Mucosa of descending colon (tissue), 3 donors: ENCODE results near the gene SLAMF8. TPM values are rescaled to one million over a fixed set of nuclear protein-coding genes. Genes with fewer than 3 reads are reported as not detected.

Experiments
- ATAC-seq: fragments of 200-7000 bp; cut with Tn5 transposase; one replicate; pipeline ENCODE4 v1.9.1; 2020; ENCODE audit warnings: mild to moderate bottlenecking, moderate library complexity
- DNase-seq, 3 donors: peaks; one replicate each; pipeline ENCODE4 v3.0.0-alpha.2; 2020
- H3K36me3 ChIP-seq: fragments of 200-600 bp; one replicate; pipeline ENCODE4 v1.8.0; 2021; ENCODE audit warnings: low read depth, mild to moderate bottlenecking
- H3K4me1 ChIP-seq: fragments of 200-600 bp; one replicate; pipeline ENCODE4 v1.8.0; 2021; ENCODE audit warnings: low read depth, mild to moderate bottlenecking
- H3K4me3 ChIP-seq: fragments of 200-600 bp; one replicate; pipeline ENCODE4 v1.8.0; 2021; ENCODE audit warnings: mild to moderate bottlenecking
- H3K9me3 ChIP-seq: fragments of 200-600 bp; one replicate; pipeline ENCODE4 v1.8.0; 2021; ENCODE audit warnings: mild to moderate bottlenecking
- intact Hi-C, 2 donors: fragments of 100-400 bp; cut with DNase I in 1 of 2; cut with micrococcal nuclease in 1 of 2; formaldehyde crosslinking; loops; one replicate each; pipeline versions ENCODE4 v1.11.0 to v1.11.1; 2022; cut with DNase I, micrococcal nuclease
- total RNA-seq, 3 donors: library from RNA; stranded (reverse); fragmentation: NEBNext Ultra II Directional in 2 of 3; extraction: Animal tissue kit (Norgen Biotek cat#: 25700) in 2 of 3; gene quantifications; one replicate each; pipeline versions ENCODE4 v1.2.1 to v1.2.4, GENCODE V29; 2021 to 2023
- TF ChIP-seq, protein P1 (sequence below): fragments of 200-600 bp; IDR thresholded peaks from one replicate; pipeline ENCODE4 v1.8.0; 2022; ENCODE audit warnings: antibody characterized with exemption, mild to moderate bottlenecking
- donor health status: DM: no; HTN: no; CAD: no; lungs with moderate emphysema.
- donor health status: DM: no; HTN: no; CAD: no.
- donor health status: DM: no; HTN: yes; CAD: no.

SLAMF8 gene
- total RNA-seq, 3 donors from 2014 or later: 1.7 to 8.7 (median 5.9) TPM

- DNase-seq (no peak), ATAC-seq (no peak)
- H3K4me1 ChIP-seq: peaks cover 13% of the 10 kb centered on the region
- TF ChIP-seq, protein P1, sequence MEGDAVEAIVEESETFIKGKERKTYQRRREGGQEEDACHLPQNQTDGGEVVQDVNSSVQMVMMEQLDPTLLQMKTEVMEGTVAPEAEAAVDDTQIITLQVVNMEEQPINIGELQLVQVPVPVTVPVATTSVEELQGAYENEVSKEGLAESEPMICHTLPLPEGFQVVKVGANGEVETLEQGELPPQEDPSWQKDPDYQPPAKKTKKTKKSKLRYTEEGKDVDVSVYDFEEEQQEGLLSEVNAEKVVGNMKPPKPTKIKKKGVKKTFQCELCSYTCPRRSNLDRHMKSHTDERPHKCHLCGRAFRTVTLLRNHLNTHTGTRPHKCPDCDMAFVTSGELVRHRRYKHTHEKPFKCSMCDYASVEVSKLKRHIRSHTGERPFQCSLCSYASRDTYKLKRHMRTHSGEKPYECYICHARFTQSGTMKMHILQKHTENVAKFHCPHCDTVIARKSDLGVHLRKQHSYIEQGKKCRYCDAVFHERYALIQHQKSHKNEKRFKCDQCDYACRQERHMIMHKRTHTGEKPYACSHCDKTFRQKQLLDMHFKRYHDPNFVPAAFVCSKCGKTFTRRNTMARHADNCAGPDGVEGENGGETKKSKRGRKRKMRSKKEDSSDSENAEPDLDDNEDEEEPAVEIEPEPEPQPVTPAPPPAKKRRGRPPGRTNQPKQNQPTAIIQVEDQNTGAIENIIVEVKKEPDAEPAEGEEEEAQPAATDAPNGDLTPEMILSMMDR: no peak
- intact Hi-C loops: no loop called here
- H3K4me3 ChIP-seq: no peak overlapping the region
- no peaks in the 10 kb centered on the region for H3K36me3 ChIP-seq
- no peaks in the 10 kb centered on the region for H3K9me3 ChIP-seq
Observed at GRCh38 chr1:159869607-159870006, 42.9 kb downstream of the SLAMF8 start.

DNA sequence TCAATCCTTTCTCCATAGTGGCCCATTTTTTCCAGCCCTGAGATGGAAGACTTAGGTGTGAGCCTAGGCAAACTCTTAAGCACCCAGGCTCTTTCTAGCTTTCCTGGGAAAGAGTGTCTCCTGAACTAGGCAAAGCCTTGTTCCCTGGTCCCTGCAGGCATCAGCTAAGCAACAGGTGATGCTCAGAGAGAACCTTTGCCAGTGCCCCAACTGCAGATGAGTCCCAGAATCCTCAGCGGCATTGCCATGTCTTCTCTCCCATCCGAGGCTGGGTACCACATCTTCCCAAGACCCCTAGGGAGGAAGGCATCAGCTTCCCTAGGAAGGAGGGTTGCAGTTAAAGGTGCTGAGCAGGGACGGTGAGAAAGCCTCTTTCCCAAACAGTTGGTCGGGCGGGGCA is 44.0 kb downstream of the SLAMF8 start:
- H3K4me3 ChIP-seq: no peak overlapping the region
- DNase-seq (no peak), ATAC-seq (no peak)
- H3K9me3 ChIP-seq: no peaks in the 10 kb centered on the region
- H3K4me1 ChIP-seq: peaks cover 13% of the 10 kb centered on the region
- TF ChIP-seq, protein P1: no peak
- no peaks in the 10 kb centered on the region for H3K36me3 ChIP-seq
- intact Hi-C loops: no loop called here

DNA sequence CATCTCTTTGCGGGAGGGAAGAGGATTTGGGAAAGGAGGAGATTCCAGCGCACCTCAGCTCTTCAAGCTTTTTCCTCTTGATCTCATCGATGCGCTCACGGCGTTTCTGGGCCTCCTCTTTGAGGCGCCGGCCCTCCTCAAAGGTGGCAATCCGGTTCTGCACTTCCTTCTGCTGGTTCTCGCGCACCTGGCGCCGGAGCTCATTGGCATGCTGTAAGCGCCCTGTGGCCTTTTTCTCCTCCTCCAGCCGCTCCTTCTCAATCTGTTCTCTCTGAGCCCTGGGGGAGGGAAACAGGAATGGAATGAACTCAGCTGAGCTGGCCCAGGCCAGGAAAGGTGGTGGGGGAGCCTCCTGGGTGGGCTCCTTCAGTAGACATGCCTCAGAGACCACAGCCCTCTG is 46.2 kb downstream of the SLAMF8 start:
- TF ChIP-seq, protein P1: no peak
- no peak overlapping the region for H3K4me3 ChIP-seq
- peaks cover 12% of the 10 kb centered on the region for H3K4me1 ChIP-seq
- no peaks in the 10 kb centered on the region for H3K36me3 ChIP-seq
- H3K9me3 ChIP-seq: no peaks in the 10 kb centered on the region
- DNase-seq (no peak), ATAC-seq (no peak)
- intact Hi-C loops: no loop called here

GRCh38 chr1:159873530-159874143 is 47.0 kb downstream of the SLAMF8 start:
- no peak for DNase-seq
- no peak for ATAC-seq
- intact Hi-C loops: no loop called here
- H3K9me3 ChIP-seq: no peaks in the 10 kb centered on the region
- H3K4me3 ChIP-seq: no peak overlapping the region
- TF ChIP-seq, protein P1: no peak
- no peaks in the 10 kb centered on the region for H3K36me3 ChIP-seq
- H3K4me1 ChIP-seq: peaks cover 4% of the 10 kb centered on the region

- intact Hi-C loops: no loop called here
- H3K4me3 ChIP-seq: no peak overlapping the region
- ATAC-seq: no peak
- H3K9me3 ChIP-seq: no peaks in the 10 kb centered on the region
- H3K36me3 ChIP-seq: no peaks in the 10 kb centered on the region
- DNase-seq: no peak
- H3K4me1 ChIP-seq: peaks cover 13% of the 10 kb centered on the region
- TF ChIP-seq, protein P1: no peak
Observed at GRCh38 chr1:159877695-159878444, 51.2 kb downstream of the SLAMF8 start.
